HPDE6-E6E7 (cell line): Measurements from ENCODE around the gene SCN2B.

Experiments used
- DNase-seq: peaks from one replicate; pipeline ENCODE4 v3.0.0; 2011; ENCODE audit warnings: missing footprints; ENCODE audit errors: extremely low spot score

The SCN2B gene

DNA sequence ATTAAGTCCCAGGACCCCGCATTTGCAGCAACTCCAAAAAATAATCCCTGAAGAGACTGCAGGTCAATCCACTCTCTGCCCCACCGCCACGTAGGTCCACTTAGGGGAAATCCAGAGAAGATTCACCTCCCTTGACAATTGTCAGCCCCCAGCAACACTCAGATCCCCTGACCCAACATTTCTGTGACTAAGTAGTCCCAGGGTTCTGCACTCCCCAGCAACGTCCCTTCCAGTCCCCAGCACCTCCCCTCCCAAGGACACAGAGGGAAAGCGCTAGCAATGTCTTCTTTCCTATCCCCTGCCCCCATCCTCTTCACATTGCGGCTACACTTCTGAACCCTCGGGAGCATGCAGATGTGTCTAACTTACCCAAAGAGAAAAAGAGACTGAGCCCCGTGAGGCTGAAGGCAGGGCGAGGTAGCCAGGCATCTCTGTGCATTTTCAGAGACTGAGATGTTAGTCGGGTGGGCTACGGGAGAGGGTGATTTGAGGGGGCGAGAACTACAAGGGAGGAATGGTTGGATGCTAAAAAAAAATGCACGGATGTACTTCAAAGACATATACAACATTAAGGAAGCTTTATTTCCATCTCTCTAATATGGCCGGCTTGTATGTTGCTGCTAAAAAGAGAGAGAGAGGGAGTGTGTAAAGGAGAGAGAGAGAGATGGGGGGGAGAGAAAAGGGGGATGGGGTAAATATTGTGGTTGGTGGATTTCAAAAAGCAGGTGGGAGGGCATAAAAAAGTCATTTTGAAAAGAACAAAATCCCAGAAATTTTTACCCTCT is at the start of gene SCN2B:
Gene SCN2B (minus strand): TSS at position 647 of the 785 bp plus-strand sequence. CDS start 208 bp downstream, at position 439.
- DNase-seq, result no peak

- no peak for DNase-seq
Measured at GRCh38 chr11:118224511-118225188, 48.2 kb upstream of the SCN2B start, which contains the start of gene JAML. TSS of gene JAML (minus strand) at chr11:118225011. CDS start at chr11:118214866, 10,145 bp downstream.

DNA sequence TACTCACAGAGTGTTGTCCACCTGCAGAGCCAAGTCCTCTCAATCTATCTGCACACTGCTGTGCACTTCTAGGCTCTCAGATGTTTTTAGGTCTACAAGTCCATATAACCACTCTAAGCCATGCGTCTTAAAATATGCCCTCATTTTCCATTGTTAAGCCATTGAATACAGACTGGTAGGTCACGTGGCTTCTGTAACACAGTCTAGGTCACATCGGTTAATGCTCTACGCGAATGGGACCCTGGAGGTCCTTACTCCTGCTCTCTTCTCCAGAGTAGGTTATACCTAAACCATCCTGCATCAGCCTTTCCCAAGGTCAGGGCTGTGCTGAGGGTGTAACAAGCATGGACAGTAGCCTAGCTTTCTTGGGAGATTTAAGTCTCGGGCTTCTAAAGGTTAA is 47.6 kb upstream of the SCN2B start:
- DNase-seq, result no peak

DNA sequence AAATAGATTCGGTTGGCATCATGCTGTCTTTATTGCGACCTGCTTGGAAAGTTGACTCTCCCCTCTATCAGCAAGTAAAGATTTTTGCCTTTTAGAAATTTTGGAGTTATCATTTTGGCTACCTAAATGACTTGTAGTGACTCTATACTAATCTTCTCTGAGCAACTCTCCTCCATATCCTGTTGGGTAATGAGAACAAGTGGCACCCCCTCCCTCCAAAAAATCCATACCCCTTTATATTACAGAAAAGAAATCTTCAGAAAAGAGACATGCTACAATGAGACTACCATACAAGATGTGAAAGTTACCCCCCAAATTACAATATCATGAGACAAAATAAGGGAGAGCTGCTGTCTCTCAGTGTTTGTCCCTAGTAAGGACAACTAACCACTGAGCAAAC is 47.1 kb upstream of the SCN2B start:
- DNase-seq, result no peak

- no peak for DNase-seq
Measured at GRCh38 chr11:118222437-118222836, 46.0 kb upstream of the SCN2B start.

DNA sequence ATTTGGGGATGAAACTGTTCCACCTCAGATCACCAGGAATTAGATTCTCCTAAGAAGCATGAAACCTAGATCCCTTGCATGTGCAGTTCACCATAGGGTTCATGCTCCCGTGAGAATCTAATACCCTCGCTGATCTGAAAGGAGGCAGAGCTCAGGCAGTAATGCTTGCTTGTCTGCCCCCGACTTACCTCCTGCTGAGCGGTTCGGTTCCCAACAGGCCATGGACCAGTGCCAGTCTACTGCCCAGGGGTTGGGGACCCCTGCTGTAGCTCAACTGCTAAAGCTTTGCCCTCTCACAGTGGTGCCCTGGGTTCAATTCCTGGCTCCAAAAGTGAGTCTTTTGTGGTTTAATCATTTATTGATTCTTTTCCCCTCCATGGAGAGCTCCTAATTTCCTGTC is 45.0 kb upstream of the SCN2B start:
- DNase-seq, result no peak

DNA sequence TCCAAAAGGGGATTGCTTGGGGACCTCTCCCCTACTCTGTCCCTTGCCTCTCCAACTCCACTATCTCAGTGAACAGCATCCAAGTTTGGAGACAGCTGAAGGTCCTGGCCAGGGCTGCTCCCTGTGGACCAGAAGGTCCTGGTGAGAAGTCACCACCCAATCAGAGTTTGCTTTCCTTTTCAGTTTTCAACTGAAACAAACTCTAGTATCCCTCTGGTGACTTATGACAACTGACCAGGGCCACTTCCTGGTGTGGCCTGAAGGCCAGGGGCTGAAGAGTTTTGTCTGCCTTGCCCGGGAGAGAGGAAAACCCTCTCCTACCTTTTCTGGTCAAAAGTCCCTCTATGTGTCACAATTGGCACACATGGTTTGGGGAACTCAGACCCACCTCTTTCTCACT is 43.3 kb upstream of the SCN2B start:
- DNase-seq, result no peak

GRCh38 chr11:118219244-118219643 is 42.8 kb upstream of the SCN2B start:
- no peak for DNase-seq

- DNase-seq, result no peak
Measured at GRCh38 chr11:118217575-118217974, 41.1 kb upstream of the SCN2B start.

GRCh38 chr11:118216621-118217481 is 40.4 kb upstream of the SCN2B start:
- no peak for DNase-seq

GRCh38 chr11:118215765-118216164 is 39.3 kb upstream of the SCN2B start:
- DNase-seq, result no peak

GRCh38 chr11:118215262-118215661 is 38.8 kb upstream of the SCN2B start:
- no peak for DNase-seq

DNA sequence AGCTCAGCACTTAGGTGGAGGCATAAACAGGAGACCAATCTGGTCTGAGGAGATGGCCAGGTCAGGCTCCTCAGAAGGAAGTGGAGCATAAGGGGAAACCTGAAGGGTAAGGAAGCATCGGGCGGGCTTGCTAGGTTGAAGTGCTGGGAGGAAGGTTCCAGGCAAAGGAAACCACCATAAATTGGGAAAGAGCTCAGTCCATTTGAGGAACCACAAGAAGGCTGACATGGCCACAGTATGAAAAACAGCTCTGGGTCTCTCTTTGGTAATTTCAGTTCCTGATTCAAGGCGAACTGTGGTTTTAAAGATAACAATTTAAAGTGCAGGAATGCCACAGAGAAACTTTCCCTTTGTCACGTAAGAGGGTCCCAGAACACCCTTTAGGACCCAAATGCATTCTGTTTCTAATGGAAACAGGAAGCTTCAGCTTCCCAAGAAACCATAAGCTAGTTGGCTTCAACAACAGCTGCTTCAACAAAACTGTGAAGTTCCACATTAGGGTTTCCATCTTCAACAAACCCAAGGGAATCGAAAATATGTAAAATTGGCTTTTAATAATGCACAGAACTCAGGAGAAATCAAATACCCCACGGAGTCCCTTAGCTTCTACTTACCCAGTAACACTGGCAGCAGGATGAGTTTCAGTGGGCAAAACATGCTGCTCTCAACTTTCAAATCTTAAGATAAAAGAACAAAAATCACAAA is 37.9 kb upstream of the SCN2B start:
- DNase-seq, result no peak

DNA sequence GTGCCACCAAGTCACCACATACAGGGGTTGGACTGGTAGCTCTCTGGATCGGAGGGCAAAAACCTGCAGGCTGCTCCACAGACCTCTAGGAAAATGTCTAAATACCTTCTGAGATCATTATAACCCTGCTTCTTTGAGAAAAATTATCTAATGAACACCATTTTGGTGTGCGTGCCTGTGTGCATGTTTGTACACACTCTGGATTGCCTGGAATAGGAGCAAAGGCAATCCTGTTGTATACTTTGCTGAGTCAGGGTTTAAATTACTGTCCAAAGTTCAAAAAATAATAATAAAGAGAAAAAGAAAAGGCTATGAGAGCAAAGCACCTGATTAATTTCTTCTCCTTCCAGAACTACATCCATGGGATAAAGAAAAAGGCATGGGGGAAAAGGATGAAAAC is 37.3 kb upstream of the SCN2B start:
- no peak for DNase-seq

DNA sequence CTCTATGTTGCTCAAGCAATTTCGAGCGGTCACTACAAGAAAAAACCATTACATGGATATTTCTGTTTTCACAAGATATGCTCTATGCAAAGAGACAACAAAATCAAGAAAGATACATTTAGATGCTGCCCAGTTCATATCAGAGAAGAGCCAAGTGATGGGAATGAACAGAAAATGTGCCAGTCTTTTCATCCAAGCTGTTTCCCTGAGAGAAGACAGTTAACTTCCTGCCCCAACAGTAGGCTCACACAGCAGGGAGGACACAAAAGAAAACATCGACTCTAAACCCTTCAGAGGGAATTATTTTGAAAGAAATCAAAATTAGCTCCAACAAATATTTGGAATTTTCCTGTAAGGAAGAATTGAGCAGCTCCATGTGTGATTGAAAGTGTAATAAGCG is 36.8 kb upstream of the SCN2B start:
- DNase-seq, result no peak

DNA sequence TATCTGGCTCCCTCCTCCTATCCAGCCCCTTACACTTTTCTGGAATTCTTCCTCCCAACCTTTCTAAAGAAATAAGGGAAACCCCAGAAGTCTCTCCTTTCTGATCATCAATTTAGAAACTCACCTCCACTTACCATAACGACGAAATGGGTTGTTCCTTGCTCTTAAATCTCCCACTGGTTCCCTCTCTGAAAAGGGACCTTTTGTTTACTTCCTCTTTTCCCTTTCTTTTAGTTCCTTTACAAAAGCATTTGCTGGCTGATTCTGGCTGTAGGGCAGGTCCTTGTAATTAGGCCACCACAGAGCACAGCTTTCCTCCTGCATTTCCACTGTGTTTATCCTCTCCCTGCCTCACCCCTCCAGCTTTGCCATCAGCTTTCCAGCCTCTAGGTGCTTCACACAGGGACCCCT is 36.3 kb upstream of the SCN2B start:
- no peak for DNase-seq

GRCh38 chr11:118212131-118212725 is 35.8 kb upstream of the SCN2B start:
- no peak for DNase-seq

DNA sequence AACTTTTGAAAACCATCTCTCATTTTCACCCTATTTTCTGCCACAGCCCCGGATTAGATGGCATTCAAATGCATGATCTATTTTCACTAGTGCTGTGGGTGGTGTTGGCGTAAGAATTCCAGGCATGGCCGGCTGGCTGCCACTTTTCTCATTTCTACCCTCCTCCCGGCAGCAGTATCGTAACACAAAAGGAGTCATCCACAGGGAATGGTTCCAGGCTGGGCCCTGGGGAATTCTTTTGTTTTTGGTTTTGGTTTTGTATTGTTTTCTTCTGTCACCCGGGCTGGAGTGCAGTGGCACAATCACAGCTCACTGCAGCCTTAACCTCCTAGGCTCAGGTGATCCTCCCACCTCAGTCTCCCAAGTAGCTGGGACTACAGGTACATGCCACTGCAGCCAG is 34.6 kb upstream of the SCN2B start:
- DNase-seq, result no peak

DNA sequence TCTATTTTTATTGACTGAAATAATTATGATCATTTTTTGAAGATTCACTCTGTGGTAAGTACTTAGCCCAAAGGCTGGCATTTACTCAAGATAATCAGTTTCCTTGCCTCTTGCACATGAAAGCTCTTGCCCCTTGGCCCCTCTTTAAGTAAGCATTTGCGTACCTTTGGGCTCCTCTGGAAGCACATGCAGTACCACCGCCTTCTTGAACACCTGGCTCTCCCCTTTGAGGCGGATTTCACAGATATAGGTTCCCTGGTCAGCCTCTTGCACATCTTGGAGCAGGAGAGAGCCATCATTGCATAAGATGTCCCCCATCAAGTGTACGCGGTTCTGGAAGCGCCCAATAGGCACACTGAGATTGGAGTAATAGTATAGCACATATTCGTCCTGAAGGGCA is 33.9 kb upstream of the SCN2B start:
- DNase-seq, result no peak

DNA sequence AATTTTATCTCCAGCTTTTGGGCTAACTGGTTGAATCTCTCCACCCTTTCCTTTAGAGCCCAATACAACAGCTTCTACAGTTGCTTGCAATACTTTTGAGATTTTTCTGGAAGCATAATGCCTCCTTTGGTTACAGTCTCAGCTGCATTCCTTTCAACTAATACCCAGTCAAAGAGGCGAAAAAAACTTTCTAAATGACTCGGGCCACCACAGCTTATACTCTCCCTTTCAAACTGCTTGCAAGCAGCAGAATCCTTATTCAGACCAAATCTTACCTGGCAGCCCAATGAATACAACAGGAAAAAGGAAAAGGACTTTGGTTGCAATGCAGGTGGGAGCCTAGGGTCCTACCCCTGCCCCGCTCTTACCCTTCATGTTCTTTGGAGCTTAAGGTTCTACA is 32.6 kb upstream of the SCN2B start:
- DNase-seq, result no peak

GRCh38 chr11:118207079-118207478 is 30.6 kb upstream of the SCN2B start:
- DNase-seq, result no peak
